ENCODE data around the gene SYNDIG1.

SYNDIG1 gene

DNA sequence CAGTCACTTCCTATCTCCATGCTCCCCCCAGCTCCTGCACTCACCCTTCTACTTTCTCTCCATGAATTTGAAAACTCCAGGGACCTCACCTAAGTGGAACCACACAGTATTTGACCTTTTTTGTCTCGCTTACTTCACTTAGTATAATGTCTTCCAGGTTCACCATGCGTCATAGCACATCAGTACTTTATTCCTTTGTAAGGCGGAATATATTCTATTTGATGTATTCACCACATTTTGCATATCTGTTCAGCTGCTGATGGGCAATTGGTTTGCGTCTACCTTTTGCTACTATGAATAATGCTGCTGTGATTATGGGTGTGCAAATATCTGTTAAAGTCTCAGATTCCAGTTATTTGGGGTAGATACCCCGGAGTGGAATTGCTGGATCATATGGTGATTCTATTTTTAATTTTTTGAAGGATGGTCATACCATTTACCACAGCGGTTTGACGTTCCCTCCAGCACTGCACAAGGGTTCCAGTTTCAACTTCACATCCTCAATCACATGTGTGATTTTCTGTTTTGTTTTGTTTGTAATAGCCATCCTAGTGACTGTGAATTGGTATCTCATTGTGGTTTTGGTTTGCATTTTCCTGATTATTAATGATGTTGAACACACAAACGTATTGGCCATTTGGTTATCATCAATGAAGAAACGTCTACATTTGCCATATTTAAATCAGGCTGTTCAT lies 20.3 kb upstream of the SYNDIG1 start:
- Histone ChIP-seq H3K4me3 (ENCODE audit: low read length) (no peak overlapping the region), H3K79me2 (ENCODE audit: control insufficient read depth, insufficient read depth, low read length) (no peaks in the 10 kb centered on the region), H3K36me3 (ENCODE audit: control insufficient read depth, insufficient read depth, low read length) (no peaks in the 10 kb centered on the region), H4K8ac (ENCODE audit: low read depth, low read length) (no peak overlapping the region), H3K23ac (ENCODE audit: low read length) (no peak overlapping the region), H2AK5ac (ENCODE audit: low read length) (no peak overlapping the region), H3K9ac (ENCODE audit: low read length) (no peak overlapping the region), H3K56ac (ENCODE audit: low read length) (no peak overlapping the region), H2BK5ac (ENCODE audit: low read length) (no peak overlapping the region), H4K5ac (ENCODE audit: low read length) (no peak overlapping the region), H3K4ac (ENCODE audit: low read depth, low read length) (no peak overlapping the region), H2BK15ac (replicated peaks; ENCODE audit: low read depth) (no peak overlapping the region), H3K4me2 (ENCODE audit: low read length) (no peak overlapping the region), H3K79me1 (ENCODE audit: low read length) (no peaks in the 10 kb centered on the region), H3K18ac (ENCODE audit: low read length) (no peak overlapping the region), H3K4me1 (ENCODE audit: control insufficient read depth, low read depth, low read length) (peaks cover 12% of the 10 kb centered on the region), H3K27me3 (ENCODE audit: insufficient read depth, low read length, poor library complexity) (no peaks in the 10 kb centered on the region), H2BK120ac (ENCODE audit: low read depth, low read length) (no peak overlapping the region), H3K27ac (ENCODE audit: low read depth, low read length) (no peak overlapping the region)
- WGBS (ENCODE audit: extremely low coverage, insufficient coverage, low lambda C conversion rate) = no CpG with 5 or more reads among the region's 9 CpGs
- no peak for DNase-seq

DNA sequence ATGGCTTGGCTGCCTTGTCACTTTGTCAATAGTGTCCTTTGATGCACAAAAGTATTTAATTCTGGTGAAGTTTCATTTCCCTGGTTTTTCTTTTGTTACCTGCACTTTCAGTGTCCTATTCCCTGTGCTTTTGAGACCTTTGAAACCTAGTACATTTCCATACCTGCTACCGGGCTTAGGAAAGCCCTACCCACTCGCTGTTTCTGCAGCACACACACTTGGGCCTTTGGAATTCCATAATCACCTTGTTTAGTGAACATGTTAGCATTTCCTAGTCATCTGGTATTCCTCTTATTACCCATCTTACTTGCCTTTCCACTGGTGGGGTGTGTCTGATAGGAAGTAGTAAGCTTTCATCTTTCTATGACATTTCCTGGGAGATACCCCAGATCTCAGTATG lies 19.3 kb upstream of the SYNDIG1 start:
- no peaks in the 10 kb centered on the region for H3K27me3 ChIP-seq (ENCODE audit: insufficient read depth, low read length, poor library complexity)
- no peak overlapping the region for H2AK5ac ChIP-seq (ENCODE audit: low read length)
- no peak overlapping the region for H3K23ac ChIP-seq (ENCODE audit: low read length)
- no peak overlapping the region for H4K8ac ChIP-seq (ENCODE audit: low read depth, low read length)
- no peak for DNase-seq
- H3K4me1 ChIP-seq (ENCODE audit: control insufficient read depth, low read depth, low read length) = peaks cover 6% of the 10 kb centered on the region
- no peak overlapping the region for H3K27ac ChIP-seq (ENCODE audit: low read depth, low read length)
- H3K4me2 ChIP-seq (ENCODE audit: low read length) = no peak overlapping the region
- H2BK5ac ChIP-seq (ENCODE audit: low read length) = no peak overlapping the region
- no CpG with 5 or more reads among the region's 2 CpGs for WGBS (ENCODE audit: extremely low coverage, insufficient coverage, low lambda C conversion rate)
- H3K79me2 ChIP-seq (ENCODE audit: control insufficient read depth, insufficient read depth, low read length) = no peaks in the 10 kb centered on the region
- no peaks in the 10 kb centered on the region for H3K36me3 ChIP-seq (ENCODE audit: control insufficient read depth, insufficient read depth, low read length)
- H3K79me1 ChIP-seq (ENCODE audit: low read length) = no peaks in the 10 kb centered on the region
- no peak overlapping the region for H3K4me3 ChIP-seq (ENCODE audit: low read length)
- no peak overlapping the region for H3K4ac ChIP-seq (ENCODE audit: low read depth, low read length)
- H2BK15ac ChIP-seq (replicated peaks; ENCODE audit: low read depth) = no peak overlapping the region
- no peak overlapping the region for H4K5ac ChIP-seq (ENCODE audit: low read length)
- no peak overlapping the region for H2BK120ac ChIP-seq (ENCODE audit: low read depth, low read length)
- H3K18ac ChIP-seq (ENCODE audit: low read length) = no peak overlapping the region
- no peak overlapping the region for H3K9ac ChIP-seq (ENCODE audit: low read length)
- peak overlapping the region; percentile 10 for H3K56ac ChIP-seq (ENCODE audit: low read length)

DNA sequence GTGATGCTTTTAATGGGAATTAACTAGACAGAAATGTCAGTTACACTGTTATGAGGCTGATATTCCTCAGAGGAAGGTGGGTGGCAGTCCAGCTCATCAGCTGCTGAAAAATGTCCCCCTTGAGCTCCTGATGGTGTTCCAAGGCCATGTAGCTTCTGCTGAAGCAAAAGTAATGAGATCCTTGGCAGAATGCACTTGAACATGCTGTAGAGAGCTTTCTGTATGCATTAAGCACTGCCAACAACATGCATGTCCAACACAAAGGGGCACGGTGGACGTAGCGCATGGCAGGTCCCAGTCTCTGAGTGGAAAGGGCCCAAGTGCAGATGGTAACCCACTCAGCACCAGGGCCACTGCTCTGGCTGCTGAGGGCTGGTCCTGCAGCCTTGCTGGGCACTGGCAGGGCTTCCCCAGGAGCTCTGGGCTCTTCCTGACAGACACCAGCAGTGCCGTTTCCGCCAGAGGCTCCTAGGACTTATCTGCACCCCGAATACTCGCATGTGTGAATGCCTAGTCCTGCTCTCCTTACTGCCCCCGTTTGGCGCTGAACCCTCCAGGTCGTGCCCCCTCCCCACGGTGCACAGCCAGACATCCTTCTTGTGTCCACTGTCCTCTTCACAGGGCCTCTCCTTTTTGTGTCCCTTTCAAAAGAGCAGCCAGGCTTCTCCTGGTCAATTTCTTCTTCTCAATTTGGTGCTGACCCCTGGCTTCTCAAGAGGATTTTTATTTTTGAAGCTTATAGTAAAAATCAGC lies 18.6 kb upstream of the SYNDIG1 start:
- H2BK120ac ChIP-seq (ENCODE audit: low read depth, low read length) = no peak overlapping the region
- no peak overlapping the region for H3K27ac ChIP-seq (ENCODE audit: low read depth, low read length)
- no peak overlapping the region for H3K9ac ChIP-seq (ENCODE audit: low read length)
- no peaks in the 10 kb centered on the region for H3K79me1 ChIP-seq (ENCODE audit: low read length)
- H2BK15ac ChIP-seq (replicated peaks; ENCODE audit: low read depth) = no peak overlapping the region
- H3K56ac ChIP-seq (ENCODE audit: low read length) = no peak overlapping the region
- H2BK5ac ChIP-seq (ENCODE audit: low read length) = no peak overlapping the region
- no peak overlapping the region for H3K23ac ChIP-seq (ENCODE audit: low read length)
- no peak for DNase-seq
- H3K4me2 ChIP-seq (ENCODE audit: low read length) = no peak overlapping the region
- no peak overlapping the region for H3K18ac ChIP-seq (ENCODE audit: low read length)
- H3K4me3 ChIP-seq (ENCODE audit: low read length) = no peak overlapping the region
- no peak overlapping the region for H2AK5ac ChIP-seq (ENCODE audit: low read length)
- peaks cover under 1% of the 10 kb centered on the region for H3K4me1 ChIP-seq (ENCODE audit: control insufficient read depth, low read depth, low read length)
- no peak overlapping the region for H3K4ac ChIP-seq (ENCODE audit: low read depth, low read length)
- no peak overlapping the region for H4K8ac ChIP-seq (ENCODE audit: low read depth, low read length)
- WGBS (ENCODE audit: extremely low coverage, insufficient coverage, low lambda C conversion rate) = no CpG with 5 or more reads among the region's 11 CpGs
- no peaks in the 10 kb centered on the region for H3K27me3 ChIP-seq (ENCODE audit: insufficient read depth, low read length, poor library complexity)
- no peak overlapping the region for H4K5ac ChIP-seq (ENCODE audit: low read length)
- H3K36me3 ChIP-seq (ENCODE audit: control insufficient read depth, insufficient read depth, low read length) = no peaks in the 10 kb centered on the region
- no peaks in the 10 kb centered on the region for H3K79me2 ChIP-seq (ENCODE audit: control insufficient read depth, insufficient read depth, low read length)

DNA sequence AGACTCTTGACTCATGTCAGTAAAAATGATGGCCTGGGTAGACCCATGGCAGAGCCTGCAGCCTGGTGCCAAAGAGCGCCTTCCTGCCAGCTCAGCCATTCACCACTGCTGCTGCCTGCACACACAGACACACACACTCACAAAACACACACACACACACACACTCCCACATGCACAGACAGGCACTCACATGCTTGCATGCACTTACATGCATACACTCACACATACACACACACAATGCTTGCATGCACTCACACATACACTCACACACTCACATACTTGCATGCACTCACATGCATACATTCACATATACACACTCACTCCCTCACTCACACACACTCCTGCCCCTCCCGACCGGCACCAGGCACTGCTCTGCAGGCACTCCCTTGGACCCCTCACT lies 18.0 kb upstream of the SYNDIG1 start:
- Histone ChIP-seq H3K9ac (ENCODE audit: low read length) (no peak overlapping the region), H3K4me1 (ENCODE audit: control insufficient read depth, low read depth, low read length) (no peaks in the 10 kb centered on the region), H3K56ac (ENCODE audit: low read length) (no peak overlapping the region), H3K18ac (ENCODE audit: low read length) (no peak overlapping the region), H3K4ac (ENCODE audit: low read depth, low read length) (no peak overlapping the region), H2AK5ac (ENCODE audit: low read length) (no peak overlapping the region), H4K8ac (ENCODE audit: low read depth, low read length) (no peak overlapping the region), H3K4me3 (ENCODE audit: low read length) (no peak overlapping the region), H4K5ac (ENCODE audit: low read length) (no peak overlapping the region), H3K27me3 (ENCODE audit: insufficient read depth, low read length, poor library complexity) (no peaks in the 10 kb centered on the region), H3K27ac (ENCODE audit: low read depth, low read length) (no peak overlapping the region), H3K79me1 (ENCODE audit: low read length) (no peaks in the 10 kb centered on the region), H3K4me2 (ENCODE audit: low read length) (no peak overlapping the region), H3K23ac (ENCODE audit: low read length) (no peak overlapping the region), H2BK120ac (ENCODE audit: low read depth, low read length) (no peak overlapping the region), H2BK5ac (ENCODE audit: low read length) (no peak overlapping the region), H2BK15ac (replicated peaks; ENCODE audit: low read depth) (no peak overlapping the region), H3K79me2 (ENCODE audit: control insufficient read depth, insufficient read depth, low read length) (no peaks in the 10 kb centered on the region), H3K36me3 (ENCODE audit: control insufficient read depth, insufficient read depth, low read length) (no peaks in the 10 kb centered on the region)
- DNase-seq = no peak
- WGBS (ENCODE audit: extremely low coverage, insufficient coverage, low lambda C conversion rate) = no CpG with 5 or more reads among the region's 3 CpGs

DNA sequence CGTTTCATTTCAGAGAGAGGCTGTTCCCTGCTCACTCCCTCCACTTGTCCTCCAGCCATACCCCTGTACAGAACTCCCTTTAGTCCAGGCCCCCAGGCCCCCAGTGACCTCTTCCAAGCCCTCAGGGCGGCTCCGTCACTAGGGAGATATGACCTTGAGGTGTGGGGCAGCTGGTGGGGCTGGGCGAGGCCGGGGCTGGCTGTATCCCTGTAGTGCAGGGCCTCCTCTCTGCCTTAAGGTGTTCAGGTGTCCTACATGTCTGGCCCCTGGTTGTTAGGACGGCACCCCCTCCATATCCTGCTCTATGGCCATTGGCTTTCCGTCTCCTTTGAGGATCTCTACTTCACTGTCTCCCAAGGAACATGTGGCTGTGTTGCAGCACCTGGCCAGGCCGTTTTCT lies 17.4 kb upstream of the SYNDIG1 start:
- no CpG with 5 or more reads among the region's 8 CpGs for WGBS (ENCODE audit: extremely low coverage, insufficient coverage, low lambda C conversion rate)
- no peak overlapping the region for H2BK5ac ChIP-seq (ENCODE audit: low read length)
- H2BK120ac ChIP-seq (ENCODE audit: low read depth, low read length) = no peak overlapping the region
- no peaks in the 10 kb centered on the region for H3K4me1 ChIP-seq (ENCODE audit: control insufficient read depth, low read depth, low read length)
- DNase-seq = no peak
- H3K79me1 ChIP-seq (ENCODE audit: low read length) = no peaks in the 10 kb centered on the region
- H2AK5ac ChIP-seq (ENCODE audit: low read length) = peak overlapping the region; percentile 66
- no peaks in the 10 kb centered on the region for H3K36me3 ChIP-seq (ENCODE audit: control insufficient read depth, insufficient read depth, low read length)
- H3K4me2 ChIP-seq (ENCODE audit: low read length) = no peak overlapping the region
- H3K56ac ChIP-seq (ENCODE audit: low read length) = no peak overlapping the region
- no peaks in the 10 kb centered on the region for H3K79me2 ChIP-seq (ENCODE audit: control insufficient read depth, insufficient read depth, low read length)
- H3K27ac ChIP-seq (ENCODE audit: low read depth, low read length) = no peak overlapping the region
- H2BK15ac ChIP-seq (replicated peaks; ENCODE audit: low read depth) = no peak overlapping the region
- H4K5ac ChIP-seq (ENCODE audit: low read length) = no peak overlapping the region
- H3K27me3 ChIP-seq (ENCODE audit: insufficient read depth, low read length, poor library complexity) = no peaks in the 10 kb centered on the region
- no peak overlapping the region for H4K8ac ChIP-seq (ENCODE audit: low read depth, low read length)
- H3K4me3 ChIP-seq (ENCODE audit: low read length) = no peak overlapping the region
- no peak overlapping the region for H3K18ac ChIP-seq (ENCODE audit: low read length)
- H3K4ac ChIP-seq (ENCODE audit: low read depth, low read length) = no peak overlapping the region
- H3K23ac ChIP-seq (ENCODE audit: low read length) = no peak overlapping the region
- no peak overlapping the region for H3K9ac ChIP-seq (ENCODE audit: low read length)

Measured in mesendoderm (in vitro differentiated cells).